HG03565 (cell line): ENCODE data around the gene CD3D.
"Not testable (repeated sequence)": the region's sequence is repeated elsewhere in the genome, so short reads cannot be mapped to it uniquely, and the experiment has no call there.

Experiments used
- ATAC-seq: cut with Tn5 transposase; IDR thresholded peaks from one replicate; pipeline ENCODE4 v1.9.1; 2021; ENCODE audit warnings: mild to moderate bottlenecking, moderate library complexity; ENCODE audit not compliant: unreplicated experiment

CD3D gene

GRCh38 chr11:118339281-118339961, 3.1 kb downstream of the CD3D start:
- no peak for ATAC-seq

GRCh38 chr11:118338637-118339061, 3.9 kb downstream of the CD3D start:
- no peak for ATAC-seq

- ATAC-seq: no peak
These were observed 7.8 kb downstream of the CD3D start for GRCh38 chr11:118334745-118335144.

GRCh38 chr11:118328745-118329144, 13.8 kb downstream of the CD3D start:
- ATAC-seq: no peak

- no peak for ATAC-seq
These were observed 17.2 kb downstream of the CD3D start for GRCh38 chr11:118325283-118325682.

- ATAC-seq: no peak
These were observed 19.8 kb downstream of the CD3D start for GRCh38 chr11:118322721-118323120.

- no peak for ATAC-seq
These were observed 21.0 kb downstream of the CD3D start for GRCh38 chr11:118321386-118322082.

- no peak for ATAC-seq
These were observed 22.0 kb downstream of the CD3D start for GRCh38 chr11:118320515-118320914.

- ATAC-seq: no peak
These were observed 23.2 kb downstream of the CD3D start for GRCh38 chr11:118319337-118319707.

GRCh38 chr11:118318581-118319336, 23.7 kb downstream of the CD3D start:
- no peak for ATAC-seq

GRCh38 chr11:118318124-118318523, 24.4 kb downstream of the CD3D start:
- ATAC-seq: no peak

- no peak for ATAC-seq
These were observed 27.5 kb downstream of the CD3D start for GRCh38 chr11:118314988-118315411.

GRCh38 chr11:118313242-118313641, 29.3 kb downstream of the CD3D start:
- no peak for ATAC-seq

- no peak for ATAC-seq
These were observed 30.2 kb downstream of the CD3D start for GRCh38 chr11:118312328-118312727.

GRCh38 chr11:118311518-118311917, 31.0 kb downstream of the CD3D start:
- no peak for ATAC-seq

- no peak for ATAC-seq
These were observed 31.6 kb downstream of the CD3D start for GRCh38 chr11:118310781-118311485.

- ATAC-seq: no peak
These were observed 32.2 kb downstream of the CD3D start for GRCh38 chr11:118310271-118310670.

GRCh38 chr11:118308995-118309528, 33.4 kb downstream of the CD3D start:
- ATAC-seq: not testable (repeated sequence)

GRCh38 chr11:118306556-118306955, 35.9 kb downstream of the CD3D start:
- ATAC-seq: no peak

GRCh38 chr11:118305726-118306125, 36.8 kb downstream of the CD3D start:
- no peak for ATAC-seq
